ENCODE results near the gene KRT82. TPM values are rescaled to one million over a fixed set of nuclear protein-coding genes. Genes with fewer than 3 reads are reported as not detected.

Gene KRT82
- total RNA-seq, 2 experiments from 2014 or later, result not detected

DNA sequence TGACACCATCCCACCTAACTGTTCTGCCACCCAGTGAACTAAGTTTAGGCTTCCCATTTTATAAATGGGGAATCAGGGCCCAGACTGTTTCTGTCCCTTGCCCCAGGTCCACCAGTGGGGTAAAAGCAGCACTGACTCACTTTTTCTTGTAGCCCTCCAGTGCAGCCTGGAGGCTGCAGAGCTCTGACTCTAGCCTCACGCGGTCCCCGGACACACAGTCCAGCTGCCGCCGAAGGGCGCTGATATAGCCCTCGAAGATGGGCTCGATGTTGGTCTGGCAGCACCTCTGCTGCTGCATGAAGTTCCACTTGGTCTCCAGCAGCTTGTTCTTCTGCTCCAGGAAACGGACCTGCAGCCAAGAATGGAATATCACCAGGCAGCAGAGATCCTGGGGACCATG is 2.6 kb downstream of the KRT82 start:
- Mint-ChIP-seq H3K36me3 (no peaks in the 10 kb centered on the region), H3K9me3 (no peaks in the 10 kb centered on the region), H3K27me3 (no peaks in the 10 kb centered on the region), H3K27ac (no peak overlapping the region), H3K4me3 (no peak overlapping the region), H3K4me1 (no peaks in the 10 kb centered on the region)
- DNase-seq, result no peak

DNA sequence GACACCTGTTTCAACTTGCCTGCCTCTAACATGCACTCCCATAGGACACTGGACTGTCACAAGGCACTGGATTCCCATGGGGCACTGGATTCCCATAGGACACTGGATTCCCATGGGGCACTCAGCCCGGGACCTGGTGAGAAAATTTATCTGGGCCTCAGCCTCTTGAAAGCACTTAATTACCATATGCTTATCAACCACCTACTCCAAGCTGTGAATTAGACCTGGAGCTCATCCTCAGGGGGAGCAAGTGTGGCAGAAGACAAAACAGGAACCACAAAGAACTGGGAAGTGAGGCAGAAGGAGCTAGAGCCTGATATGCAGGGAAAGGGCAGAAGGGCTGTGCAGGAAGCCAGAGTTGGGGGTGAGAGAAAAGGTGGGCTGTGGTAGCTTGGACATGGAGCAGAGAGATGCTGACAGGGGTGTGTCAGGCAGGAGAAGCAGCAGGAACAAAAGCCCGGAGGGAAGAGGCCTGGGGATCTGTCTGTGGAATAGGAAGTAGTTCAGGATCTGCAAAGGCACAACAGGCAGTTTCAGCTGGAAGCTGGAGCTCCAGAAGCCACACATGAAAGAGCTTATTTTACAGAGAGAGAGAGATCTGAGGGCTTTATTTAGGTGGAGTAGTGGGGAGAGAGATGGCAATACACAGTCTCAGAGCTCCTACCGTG is 3.1 kb downstream of the KRT82 start:
- Mint-ChIP-seq H3K27ac (no peak overlapping the region), H3K4me1 (no peaks in the 10 kb centered on the region), H3K27me3 (no peaks in the 10 kb centered on the region), H3K4me3 (no peak overlapping the region), H3K36me3 (no peaks in the 10 kb centered on the region), H3K9me3 (no peaks in the 10 kb centered on the region)
- DNase-seq, result no peak

DNA sequence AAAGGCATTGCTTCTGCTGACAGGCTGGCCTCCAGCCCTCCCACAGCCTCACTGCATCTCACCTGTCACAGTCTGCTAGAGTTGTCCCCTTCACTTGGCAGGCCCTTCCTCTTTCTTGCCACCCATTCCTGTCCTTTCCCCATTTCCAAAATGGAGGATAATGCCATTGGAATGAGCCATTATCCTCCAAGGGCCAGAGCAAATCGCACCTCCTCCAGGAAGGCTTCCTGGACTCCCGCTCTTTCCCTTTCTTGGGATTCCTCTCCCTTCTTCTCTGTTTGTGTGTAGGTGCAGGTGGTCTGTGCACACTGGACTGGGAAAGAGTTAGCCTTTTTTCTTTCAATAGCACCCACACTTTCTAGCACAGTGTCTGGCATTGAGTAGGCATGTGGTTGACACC is 3.8 kb downstream of the KRT82 start:
- H3K4me3 Mint-ChIP-seq, result no peak overlapping the region
- H3K27me3 Mint-ChIP-seq, result no peaks in the 10 kb centered on the region
- H3K27ac Mint-ChIP-seq, result no peak overlapping the region
- DNase-seq, result no peak
- H3K36me3 Mint-ChIP-seq, result no peaks in the 10 kb centered on the region
- H3K9me3 Mint-ChIP-seq, result no peaks in the 10 kb centered on the region
- no peaks in the 10 kb centered on the region for H3K4me1 Mint-ChIP-seq

DNA sequence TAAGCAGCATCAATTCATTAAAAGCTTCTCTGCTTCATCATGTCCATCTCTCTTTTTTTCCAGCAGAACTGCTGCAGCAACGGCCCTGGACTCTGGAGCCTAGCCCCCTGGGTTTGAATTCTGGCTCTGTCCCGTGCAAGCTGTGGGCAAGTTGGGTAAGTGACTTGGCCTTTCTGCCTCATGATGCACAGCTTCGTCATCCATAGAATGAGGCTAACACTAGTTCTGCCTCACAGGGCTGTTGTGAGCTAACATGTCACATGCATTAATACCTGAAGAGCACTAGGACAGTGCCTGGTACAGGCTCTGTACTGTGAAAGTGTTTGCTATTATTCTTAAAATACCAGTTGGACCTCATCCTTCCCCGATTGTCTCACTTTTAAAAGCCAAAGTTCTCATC is 4.2 kb downstream of the KRT82 start:
- H3K27ac Mint-ChIP-seq, result no peak overlapping the region
- no peak overlapping the region for H3K4me3 Mint-ChIP-seq
- no peaks in the 10 kb centered on the region for H3K36me3 Mint-ChIP-seq
- no peak for DNase-seq
- H3K27me3 Mint-ChIP-seq, result no peaks in the 10 kb centered on the region
- H3K4me1 Mint-ChIP-seq, result no peaks in the 10 kb centered on the region
- no peaks in the 10 kb centered on the region for H3K9me3 Mint-ChIP-seq

DNA sequence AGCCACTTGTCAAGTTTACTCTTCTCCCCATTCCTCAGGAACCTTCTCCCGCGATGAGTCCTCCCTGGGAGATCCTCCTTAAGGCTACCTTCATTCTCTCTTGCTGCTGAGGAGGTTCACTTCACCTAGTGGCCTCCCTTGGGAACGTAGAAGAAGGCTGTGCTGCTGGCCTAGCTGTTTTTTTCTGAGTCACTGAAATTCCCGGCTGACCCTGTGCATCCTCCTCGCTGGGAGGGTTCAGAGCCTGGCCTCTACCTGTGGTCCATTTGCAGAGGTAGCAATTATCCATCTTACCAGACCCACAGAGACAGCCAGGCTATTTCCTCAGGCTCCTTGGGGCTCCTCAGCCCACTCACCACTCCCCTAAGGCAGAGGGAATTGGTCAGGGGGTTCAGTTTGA is 4.6 kb downstream of the KRT82 start:
- no peaks in the 10 kb centered on the region for H3K9me3 Mint-ChIP-seq
- no peak overlapping the region for H3K27ac Mint-ChIP-seq
- no peaks in the 10 kb centered on the region for H3K27me3 Mint-ChIP-seq
- no peak overlapping the region for H3K4me3 Mint-ChIP-seq
- no peaks in the 10 kb centered on the region for H3K36me3 Mint-ChIP-seq
- H3K4me1 Mint-ChIP-seq, result no peaks in the 10 kb centered on the region
- no peak for DNase-seq

DNA sequence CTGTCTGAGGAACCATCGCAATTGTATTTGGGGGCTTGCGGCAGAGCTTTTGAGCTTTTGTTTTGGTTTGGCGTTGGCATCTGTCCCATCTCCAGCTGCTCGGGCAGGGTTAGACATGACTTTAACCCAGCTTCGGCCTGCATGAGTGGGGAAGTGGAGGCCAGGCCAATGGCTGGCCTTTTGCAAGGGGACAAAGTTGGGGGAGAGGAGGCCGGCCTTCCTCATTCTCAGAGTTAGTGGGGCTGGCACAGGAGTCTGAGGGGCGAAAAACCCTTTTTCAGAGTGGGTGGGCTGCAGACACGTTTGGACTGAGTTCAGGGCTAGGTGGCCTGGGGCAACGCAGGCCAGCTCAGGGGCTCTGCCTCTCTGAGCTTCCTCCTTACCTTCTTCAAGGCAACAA is 5.2 kb downstream of the KRT82 start:
- no peak overlapping the region for H3K27ac Mint-ChIP-seq
- H3K36me3 Mint-ChIP-seq, result no peaks in the 10 kb centered on the region
- no peak overlapping the region for H3K4me3 Mint-ChIP-seq
- DNase-seq, result no peak
- H3K9me3 Mint-ChIP-seq, result no peaks in the 10 kb centered on the region
- no peaks in the 10 kb centered on the region for H3K4me1 Mint-ChIP-seq
- no peaks in the 10 kb centered on the region for H3K27me3 Mint-ChIP-seq

DNA sequence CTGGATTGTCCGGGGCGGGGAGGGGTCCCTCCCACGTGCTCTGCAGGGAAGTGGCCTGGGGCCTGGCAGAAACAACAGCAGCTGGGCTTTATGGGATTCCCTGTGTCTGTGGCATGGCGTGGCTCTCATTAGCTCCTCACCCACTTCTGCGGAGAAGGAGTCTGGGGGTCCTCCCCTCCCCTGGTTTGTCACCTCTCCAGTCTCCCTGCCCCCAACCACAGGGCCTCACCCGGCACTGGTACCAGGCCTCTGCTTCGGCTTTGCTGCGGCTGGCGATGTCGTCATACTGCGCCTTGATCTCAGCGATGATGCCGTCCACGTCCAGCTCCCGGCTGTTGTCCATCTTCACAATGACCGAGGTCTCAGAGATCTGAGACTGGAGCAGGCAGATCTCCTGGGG is 6.4 kb downstream of the KRT82 start:
- Mint-ChIP-seq H3K36me3 (no peaks in the 10 kb centered on the region), H3K27ac (no peak overlapping the region)

DNA sequence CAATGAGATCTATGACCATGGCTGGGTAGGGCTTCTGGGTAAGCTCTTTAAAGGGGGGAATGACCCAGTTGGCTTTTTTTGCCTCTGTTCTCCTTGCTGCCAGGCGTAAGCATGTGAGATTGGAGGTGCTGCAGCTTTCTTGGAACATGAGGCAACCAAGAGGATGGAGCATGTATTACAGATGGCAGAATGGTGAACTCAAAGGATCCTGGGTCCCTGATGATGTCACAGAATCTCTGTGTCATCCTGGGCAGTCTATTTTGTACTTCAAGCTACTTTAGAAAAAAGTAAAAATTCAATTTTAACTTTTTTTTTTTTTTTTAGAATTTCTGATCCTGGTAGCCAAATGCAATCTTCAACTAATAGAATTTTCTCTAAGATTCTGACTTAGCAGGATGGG is 8.0 kb downstream of the KRT82 start:
- peaks cover 5% of the 10 kb centered on the region for H3K27me3 Mint-ChIP-seq
- H3K4me1 Mint-ChIP-seq, result no peaks in the 10 kb centered on the region
- no peak for DNase-seq
- no peak overlapping the region for H3K27ac Mint-ChIP-seq
- no peaks in the 10 kb centered on the region for H3K9me3 Mint-ChIP-seq
- no peak overlapping the region for H3K4me3 Mint-ChIP-seq
- H3K36me3 Mint-ChIP-seq, result no peaks in the 10 kb centered on the region

More for the DNA sequence above, 6.4 kb downstream of the KRT82 start:
- Mint-ChIP-seq H3K4me1 (no peaks in the 10 kb centered on the region), H3K9me3 (no peaks in the 10 kb centered on the region), H3K27me3 (peaks cover 5% of the 10 kb centered on the region), H3K4me3 (no peak overlapping the region)
- DNase-seq, result no peak

DNA sequence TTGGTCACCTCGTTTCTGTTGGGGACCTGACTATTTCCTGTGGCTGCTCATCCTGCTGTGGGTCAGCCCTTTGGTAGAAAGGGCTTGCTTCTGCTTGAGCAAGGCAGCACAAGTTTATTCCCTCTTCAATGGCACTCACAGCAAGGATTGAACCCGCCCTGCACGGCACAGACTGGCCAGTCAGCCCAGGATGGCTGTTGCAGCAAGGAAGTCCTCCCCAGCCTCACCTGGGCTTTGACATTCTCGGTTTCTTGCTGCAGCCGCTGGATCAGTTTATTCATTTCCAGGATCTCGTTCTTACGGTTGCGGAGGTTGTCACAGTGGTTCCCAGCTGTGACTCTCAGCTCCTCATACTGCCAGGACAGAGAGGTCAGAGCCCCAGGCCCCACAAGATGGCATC is 9.5 kb downstream of the KRT82 start:
- H3K9me3 Mint-ChIP-seq, result no peaks in the 10 kb centered on the region
- no peaks in the 10 kb centered on the region for H3K4me1 Mint-ChIP-seq
- no peak for DNase-seq
- peaks cover 5% of the 10 kb centered on the region for H3K27me3 Mint-ChIP-seq
- H3K36me3 Mint-ChIP-seq, result no peaks in the 10 kb centered on the region
- no peak overlapping the region for H3K27ac Mint-ChIP-seq
- no peak overlapping the region for H3K4me3 Mint-ChIP-seq

DNA sequence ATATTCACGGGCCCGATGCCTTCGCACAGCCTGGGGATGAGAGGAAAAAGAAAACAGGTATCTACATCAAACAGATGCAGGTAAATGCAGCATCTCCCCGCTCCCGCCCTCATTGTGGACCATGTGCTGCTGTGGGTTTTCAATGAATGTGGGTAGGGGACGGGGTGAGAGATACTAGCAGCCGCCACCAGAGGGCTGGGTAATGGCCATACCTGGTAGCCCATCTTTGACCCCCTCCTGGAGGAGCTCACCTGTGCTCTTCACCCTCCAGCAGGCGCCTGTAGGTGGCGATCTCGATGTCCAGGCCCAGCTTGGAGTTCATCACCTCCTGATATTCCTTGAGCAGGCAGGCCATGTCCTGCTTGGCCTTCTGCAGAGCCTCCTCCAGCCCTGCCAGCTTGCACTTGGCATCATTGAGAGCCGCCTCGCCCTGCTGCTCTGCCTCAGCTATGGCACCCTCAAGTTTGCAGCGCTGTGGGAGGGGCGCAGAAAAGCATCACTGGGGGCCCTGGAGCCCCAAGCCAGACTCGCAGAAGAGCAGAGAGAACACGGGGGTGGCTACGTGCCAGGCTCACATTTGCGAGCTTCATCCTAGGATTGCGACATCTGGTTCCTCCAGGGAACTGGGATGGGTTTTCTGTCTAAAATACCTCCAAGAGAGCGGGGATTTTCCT is 10.2 kb downstream of the KRT82 start:
- Mint-ChIP-seq H3K9me3 (no peaks in the 10 kb centered on the region), H3K4me1 (no peaks in the 10 kb centered on the region), H3K27me3 (peaks cover 5% of the 10 kb centered on the region), H3K4me3 (no peak overlapping the region), H3K27ac (no peak overlapping the region), H3K36me3 (no peaks in the 10 kb centered on the region)
- peak; percentile 11 for DNase-seq

DNA sequence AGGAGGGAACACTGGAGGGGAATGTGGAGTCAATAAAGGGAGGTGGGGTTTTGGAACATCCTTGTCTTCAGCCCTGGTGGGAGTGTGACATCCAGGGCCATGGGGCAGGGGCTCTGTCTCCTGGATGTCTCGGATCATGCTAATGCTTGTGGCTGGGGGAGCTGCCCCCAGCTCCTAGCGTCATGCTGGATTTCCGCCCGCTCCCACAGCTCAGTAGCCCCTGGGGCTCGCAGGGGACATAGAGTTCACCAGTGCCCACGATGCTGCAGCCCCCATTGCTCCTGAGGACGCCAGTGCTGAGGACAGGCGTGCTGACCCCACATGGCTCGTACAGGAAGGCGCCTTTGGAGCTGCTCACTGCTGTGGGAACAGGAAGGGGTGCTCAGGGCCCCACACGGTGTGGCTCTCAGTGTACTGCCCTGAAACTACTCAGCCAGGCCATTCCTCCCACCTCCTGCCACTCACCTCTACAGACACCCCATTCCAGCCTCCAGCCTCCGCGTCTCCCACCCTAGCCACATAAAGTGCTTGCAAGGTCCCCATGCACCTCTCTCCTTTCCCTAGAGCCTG is 11.2 kb downstream of the KRT82 start:
- Mint-ChIP-seq H3K4me1 (no peaks in the 10 kb centered on the region), H3K36me3 (no peaks in the 10 kb centered on the region), H3K9me3 (no peaks in the 10 kb centered on the region), H3K4me3 (no peak overlapping the region), H3K27me3 (peaks cover 5% of the 10 kb centered on the region), H3K27ac (no peak overlapping the region)
- DNase-seq, result no peak

DNA sequence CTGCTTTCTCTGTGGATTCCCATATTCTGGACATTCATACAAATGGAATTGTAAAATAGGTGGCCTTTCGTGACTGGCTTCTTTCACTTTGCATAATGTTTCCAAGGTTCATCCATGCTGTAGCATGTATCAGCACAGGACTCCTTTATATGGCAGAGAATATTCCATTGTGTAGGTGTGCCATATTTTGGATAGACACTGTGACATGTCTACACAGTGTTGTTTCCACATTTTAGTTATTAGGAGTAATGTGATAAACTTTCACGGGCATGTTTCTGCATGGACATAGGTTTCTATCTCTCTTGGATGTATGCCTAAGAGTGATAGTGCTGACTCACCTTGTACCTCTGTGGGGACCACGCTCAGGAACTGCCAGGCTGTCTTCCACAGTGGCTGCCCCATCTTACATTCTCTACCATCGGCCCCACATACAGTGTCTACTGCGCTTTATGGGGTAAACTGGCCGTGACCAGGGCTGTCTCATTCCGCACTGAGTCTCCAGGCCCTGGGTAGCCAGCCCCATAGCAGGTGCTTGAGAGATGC is 13.6 kb downstream of the KRT82 start:
- no peaks in the 10 kb centered on the region for H3K36me3 Mint-ChIP-seq
- H3K4me1 Mint-ChIP-seq, result no peaks in the 10 kb centered on the region
- no peaks in the 10 kb centered on the region for H3K9me3 Mint-ChIP-seq
- no peak for DNase-seq
- H3K27ac Mint-ChIP-seq, result no peak overlapping the region
- peaks cover 5% of the 10 kb centered on the region for H3K27me3 Mint-ChIP-seq
- no peak overlapping the region for H3K4me3 Mint-ChIP-seq

DNA sequence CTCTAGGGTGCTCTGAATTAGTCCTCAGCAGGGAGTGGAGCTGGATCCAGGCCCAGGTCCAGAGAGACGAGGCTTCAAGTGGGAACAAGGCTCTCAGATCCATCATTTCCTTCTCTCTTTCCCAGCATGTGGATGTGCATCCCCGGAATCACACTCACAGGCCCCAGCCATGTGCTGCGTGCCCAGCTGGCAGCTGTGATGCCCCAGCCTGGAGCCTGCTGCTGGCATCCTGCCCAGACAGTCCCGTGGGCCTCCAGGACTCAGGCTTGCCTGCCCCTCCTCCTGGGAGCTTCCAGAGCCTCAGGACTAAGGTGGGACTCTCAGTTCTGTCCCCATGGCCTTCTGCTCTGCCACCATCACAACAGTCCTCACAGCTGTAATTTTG is 14.5 kb downstream of the KRT82 start:
- Mint-ChIP-seq H3K27me3 (peaks cover 5% of the 10 kb centered on the region), H3K36me3 (no peaks in the 10 kb centered on the region), H3K4me1 (no peaks in the 10 kb centered on the region)

DNA sequence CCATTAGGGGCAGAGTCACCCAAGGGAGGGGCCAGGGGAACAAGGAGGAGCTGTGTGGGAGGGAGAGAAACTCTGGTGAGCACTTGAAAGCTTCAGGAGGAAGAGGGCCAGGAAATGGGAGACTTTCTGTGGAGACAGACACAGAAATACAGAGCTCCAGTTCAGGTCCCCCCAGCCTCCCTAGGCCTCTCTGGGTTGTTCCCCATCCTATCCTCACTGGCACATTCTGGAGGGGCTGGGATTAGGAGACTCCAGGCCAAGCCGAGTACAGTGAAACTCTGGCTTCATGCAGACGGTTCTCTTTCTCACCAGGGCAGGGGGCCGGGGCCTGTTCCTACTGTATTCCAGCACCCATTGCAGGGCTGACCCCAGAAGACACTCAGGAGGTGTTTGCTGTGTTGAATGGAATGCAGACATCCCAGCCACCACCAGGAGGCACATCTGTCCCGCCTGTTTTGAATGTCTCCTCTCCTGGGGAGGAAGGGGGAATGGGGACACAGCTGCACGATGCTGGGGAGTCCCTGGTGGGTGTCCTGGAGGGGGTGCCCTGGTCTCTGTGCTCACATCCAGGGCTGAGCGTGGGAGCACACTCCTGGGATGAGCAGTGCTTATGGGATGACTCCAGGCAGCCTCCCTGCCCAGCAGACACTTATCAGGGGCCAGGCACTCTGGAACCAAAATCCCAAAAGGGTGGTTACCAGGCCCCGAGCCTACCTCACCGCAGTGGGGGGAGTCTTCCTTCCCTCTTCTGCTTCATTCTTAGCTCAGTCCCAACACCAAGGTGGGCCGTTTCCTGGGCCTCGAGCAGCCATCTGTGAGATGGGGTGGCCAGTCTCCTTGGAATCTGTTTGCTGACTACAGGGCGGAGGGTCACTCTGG is 15.2 kb downstream of the KRT82 start:
- DNase-seq, result no peak
- Mint-ChIP-seq H3K4me1 (no peaks in the 10 kb centered on the region), H3K27ac (no peak overlapping the region), H3K27me3 (peaks cover 5% of the 10 kb centered on the region), H3K9me3 (no peaks in the 10 kb centered on the region), H3K4me3 (no peak overlapping the region), H3K36me3 (no peaks in the 10 kb centered on the region)

More for the DNA sequence above, 14.5 kb downstream of the KRT82 start:
- Mint-ChIP-seq H3K27ac (no peak overlapping the region), H3K4me3 (no peak overlapping the region), H3K9me3 (no peaks in the 10 kb centered on the region)
- no peak for DNase-seq

All from activated naive CD8-positive, alpha-beta T cell treated with anti-CD3 and anti-CD28 coated beads for 36 hours (primary cell).